ENCODE results near the gene ARIH2.

The ARIH2 gene

DNA sequence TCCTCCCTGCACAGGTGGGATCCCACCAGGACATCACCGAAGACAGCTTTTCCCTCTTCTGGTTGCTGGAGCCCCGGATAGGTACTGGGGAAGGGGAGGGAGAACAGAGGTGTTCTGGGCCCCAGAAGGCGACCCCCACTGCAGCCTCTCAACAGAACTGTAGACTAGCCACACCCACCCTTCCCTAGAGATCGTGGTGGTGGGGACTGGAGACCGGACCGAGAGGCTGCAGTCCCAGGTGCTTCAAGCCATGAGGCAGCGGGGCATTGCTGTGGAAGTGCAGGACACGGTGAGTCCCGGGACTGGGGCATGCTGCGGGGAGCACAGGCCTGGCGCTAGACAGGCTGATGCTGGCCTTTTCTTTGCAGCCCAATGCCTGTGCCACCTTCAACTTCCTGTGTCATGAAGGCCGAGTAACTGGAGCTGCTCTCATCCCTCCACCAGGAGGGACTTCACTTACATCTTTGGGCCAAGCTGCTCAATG is 104.1 kb downstream of the ARIH2 start:
- TF ChIP-seq, protein P1, sequence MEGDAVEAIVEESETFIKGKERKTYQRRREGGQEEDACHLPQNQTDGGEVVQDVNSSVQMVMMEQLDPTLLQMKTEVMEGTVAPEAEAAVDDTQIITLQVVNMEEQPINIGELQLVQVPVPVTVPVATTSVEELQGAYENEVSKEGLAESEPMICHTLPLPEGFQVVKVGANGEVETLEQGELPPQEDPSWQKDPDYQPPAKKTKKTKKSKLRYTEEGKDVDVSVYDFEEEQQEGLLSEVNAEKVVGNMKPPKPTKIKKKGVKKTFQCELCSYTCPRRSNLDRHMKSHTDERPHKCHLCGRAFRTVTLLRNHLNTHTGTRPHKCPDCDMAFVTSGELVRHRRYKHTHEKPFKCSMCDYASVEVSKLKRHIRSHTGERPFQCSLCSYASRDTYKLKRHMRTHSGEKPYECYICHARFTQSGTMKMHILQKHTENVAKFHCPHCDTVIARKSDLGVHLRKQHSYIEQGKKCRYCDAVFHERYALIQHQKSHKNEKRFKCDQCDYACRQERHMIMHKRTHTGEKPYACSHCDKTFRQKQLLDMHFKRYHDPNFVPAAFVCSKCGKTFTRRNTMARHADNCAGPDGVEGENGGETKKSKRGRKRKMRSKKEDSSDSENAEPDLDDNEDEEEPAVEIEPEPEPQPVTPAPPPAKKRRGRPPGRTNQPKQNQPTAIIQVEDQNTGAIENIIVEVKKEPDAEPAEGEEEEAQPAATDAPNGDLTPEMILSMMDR (IDR thresholded peaks at IDR 0.05; ENCODE audit: low read depth, low read length), result no peak
- no peak for DNase-seq (ENCODE audit: extremely low read depth, low read depth)

DNA sequence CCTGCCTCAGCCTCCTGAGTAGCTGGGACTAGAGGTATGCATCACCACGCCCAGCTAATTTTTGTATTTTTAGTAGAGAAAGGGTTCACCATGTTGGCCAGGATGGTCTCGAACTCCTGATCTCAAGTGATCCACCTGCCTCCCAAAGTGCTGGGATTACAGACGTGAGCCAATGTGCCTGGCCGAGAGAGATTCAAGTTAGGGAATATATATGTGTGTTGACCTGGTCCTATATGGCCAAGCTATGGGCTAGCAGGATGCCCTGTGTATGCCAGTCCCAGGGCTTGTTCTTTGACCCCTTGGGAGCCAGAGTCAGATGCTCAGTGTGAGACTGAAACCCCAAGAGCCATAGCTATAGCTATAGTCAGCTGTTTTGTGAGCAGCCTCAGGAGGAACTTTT is 105.1 kb downstream of the ARIH2 start:
- no peak for DNase-seq (ENCODE audit: extremely low read depth, low read depth)
- TF ChIP-seq, protein P1 (IDR thresholded peaks at IDR 0.05; ENCODE audit: low read depth, low read length), result no peak

DNA sequence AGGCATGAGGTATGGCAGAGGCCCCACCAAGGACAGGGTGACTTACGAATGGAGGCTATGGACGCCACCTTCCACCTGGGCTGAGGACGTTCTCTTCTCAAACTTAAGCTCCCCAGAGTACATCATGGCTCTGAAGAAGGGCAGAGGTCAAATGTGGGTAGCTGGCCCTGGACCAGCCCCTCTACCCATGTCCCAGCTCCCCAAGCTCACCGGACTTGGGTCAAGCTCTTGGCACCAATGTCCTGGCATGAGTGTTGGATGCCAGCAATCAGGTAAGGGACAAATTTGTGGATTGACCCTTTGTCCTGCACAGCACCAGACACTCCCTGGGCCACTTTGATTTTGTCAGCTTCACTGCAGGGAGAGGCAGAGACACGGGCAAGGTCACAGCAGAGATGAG is 105.8 kb downstream of the ARIH2 start:
- no peak for DNase-seq (ENCODE audit: extremely low read depth, low read depth)
- TF ChIP-seq, protein P1 (IDR thresholded peaks at IDR 0.05; ENCODE audit: low read depth, low read length), result no peak

DNA sequence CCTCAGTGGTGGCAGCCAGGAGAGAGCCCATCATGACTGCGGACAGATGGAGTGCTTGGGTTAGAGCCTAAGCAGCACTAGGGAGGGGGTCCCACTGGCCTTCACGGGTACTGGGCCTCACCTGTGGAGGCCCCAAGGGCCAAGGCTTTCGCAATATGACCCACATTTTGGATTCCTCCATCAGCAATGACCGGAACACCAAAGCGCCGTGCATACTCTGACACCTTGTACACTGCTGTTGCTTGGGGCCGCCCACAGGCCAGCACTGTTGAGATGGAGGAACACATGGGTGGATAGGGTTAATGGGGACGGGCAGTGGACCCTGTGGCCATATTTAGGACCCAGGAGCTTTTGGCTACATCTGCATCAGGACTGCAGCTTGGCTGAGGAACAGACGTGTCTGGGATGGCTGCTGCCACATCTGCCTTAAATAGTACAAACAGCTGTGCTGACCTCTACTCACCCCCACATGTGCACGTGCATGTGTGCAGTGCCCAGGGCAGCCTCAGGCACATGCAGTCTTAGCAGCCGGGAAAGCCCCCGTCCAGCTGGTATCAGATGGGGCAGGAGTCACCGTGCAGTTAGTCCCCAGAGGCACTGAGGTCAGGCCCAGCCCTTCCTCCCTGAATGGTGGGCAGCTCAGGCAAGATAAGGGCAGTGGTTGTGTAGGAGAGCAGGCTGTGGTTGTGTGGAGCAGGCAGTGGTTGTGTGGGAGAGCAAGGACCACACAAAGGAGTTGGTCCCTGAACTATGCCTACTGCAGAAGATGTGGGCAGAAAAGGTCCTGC is 106.6 kb downstream of the ARIH2 start:
- TF ChIP-seq, protein P1 (IDR thresholded peaks at IDR 0.05; ENCODE audit: low read depth, low read length), result no peak
- DNase-seq (ENCODE audit: extremely low read depth, low read depth), result no peak

DNA sequence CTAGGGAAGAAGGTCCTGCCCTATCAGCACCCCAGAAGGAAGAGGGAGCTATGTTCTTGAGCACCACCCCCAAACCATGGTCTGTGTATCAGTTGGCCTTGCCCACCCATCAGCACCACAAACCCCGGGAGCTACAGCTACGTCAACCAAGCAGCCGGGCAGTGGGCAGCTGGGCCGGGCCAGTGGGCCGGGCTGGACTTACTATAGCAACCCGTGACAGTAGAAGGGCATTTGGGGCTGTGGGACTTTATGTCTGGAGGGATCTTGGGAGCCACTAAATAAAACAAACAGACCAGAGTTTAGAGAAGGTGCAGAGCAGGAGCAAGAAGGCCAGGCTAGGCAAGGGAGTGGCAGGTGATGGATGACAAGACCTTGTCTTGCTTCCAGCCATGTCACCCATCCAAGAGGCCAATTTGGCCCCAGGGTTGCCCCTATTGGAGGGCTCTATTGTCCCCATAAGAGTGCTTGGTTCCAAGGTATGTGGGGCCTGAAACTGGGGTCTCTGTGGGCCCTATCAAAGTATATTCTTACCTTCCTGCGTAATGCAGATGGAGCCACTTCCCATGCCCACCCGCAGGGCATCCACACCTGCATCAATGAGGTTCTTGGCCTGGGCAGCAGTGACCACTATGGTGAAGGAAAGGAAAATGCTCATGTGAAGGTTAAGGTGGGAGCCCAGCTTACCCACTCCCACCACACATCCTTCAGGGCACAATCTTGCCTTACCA is 107.3 kb downstream of the ARIH2 start:
- TF ChIP-seq, protein P1 (IDR thresholded peaks at IDR 0.05; ENCODE audit: low read depth, low read length), result no peak

DNA sequence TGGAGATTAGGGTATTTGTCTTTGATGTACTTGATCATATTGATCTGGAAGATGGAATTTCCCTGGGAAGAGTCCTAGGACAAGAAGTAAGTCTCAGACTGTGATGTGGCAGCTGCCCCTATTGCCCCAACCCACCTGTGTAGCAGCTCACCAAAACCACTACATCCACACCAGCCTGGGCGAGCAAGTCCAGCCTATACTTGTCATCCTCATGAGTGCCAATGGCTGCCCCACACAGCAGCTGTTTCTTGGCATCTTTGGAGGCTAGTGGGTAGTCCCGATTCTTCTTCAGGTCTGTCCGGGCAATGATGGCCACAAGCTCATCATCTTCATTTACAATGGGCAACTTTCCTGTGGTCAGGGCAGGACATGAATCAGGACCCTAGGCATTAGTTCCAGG is 107.9 kb downstream of the ARIH2 start:
- TF ChIP-seq, protein P1 (IDR thresholded peaks at IDR 0.05; ENCODE audit: low read depth, low read length), result no peak
- no peak for DNase-seq (ENCODE audit: extremely low read depth, low read depth)

More for the DNA sequence above, 107.3 kb downstream of the ARIH2 start:
- no peak for DNase-seq (ENCODE audit: extremely low read depth, low read depth)

DNA sequence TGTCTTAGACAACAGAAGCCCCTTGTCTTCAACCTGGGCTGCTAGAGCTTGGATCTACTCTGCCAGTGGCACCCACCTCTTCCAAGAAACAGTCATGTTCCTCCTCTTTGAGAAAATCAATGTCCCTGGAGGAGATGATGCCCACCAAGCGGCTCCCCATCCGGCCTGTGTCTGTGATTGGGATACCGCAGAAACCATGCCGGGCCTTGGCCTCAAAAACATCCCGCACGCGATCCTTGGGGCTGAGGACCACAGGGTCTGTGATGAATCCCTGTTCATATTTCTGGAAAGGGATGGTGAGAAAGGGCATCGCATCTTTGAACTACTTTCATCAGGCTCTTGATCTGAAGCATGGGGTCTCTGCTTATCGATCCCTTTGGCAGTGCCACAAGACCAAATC is 109.0 kb downstream of the ARIH2 start:
- no peak for DNase-seq (ENCODE audit: extremely low read depth, low read depth)
- TF ChIP-seq, protein P1 (IDR thresholded peaks at IDR 0.05; ENCODE audit: low read depth, low read length), result no peak
